Ecto neural progenitor cell (in vitro differentiated cells): ENCODE measurements around the gene ARHGAP28.

Experiments
- DNase-seq: peaks from one replicate; pipeline ENCODE4 v3.0.0-alpha.2; 2018; ENCODE audit warnings: low spot score

Gene ARHGAP28

DNA sequence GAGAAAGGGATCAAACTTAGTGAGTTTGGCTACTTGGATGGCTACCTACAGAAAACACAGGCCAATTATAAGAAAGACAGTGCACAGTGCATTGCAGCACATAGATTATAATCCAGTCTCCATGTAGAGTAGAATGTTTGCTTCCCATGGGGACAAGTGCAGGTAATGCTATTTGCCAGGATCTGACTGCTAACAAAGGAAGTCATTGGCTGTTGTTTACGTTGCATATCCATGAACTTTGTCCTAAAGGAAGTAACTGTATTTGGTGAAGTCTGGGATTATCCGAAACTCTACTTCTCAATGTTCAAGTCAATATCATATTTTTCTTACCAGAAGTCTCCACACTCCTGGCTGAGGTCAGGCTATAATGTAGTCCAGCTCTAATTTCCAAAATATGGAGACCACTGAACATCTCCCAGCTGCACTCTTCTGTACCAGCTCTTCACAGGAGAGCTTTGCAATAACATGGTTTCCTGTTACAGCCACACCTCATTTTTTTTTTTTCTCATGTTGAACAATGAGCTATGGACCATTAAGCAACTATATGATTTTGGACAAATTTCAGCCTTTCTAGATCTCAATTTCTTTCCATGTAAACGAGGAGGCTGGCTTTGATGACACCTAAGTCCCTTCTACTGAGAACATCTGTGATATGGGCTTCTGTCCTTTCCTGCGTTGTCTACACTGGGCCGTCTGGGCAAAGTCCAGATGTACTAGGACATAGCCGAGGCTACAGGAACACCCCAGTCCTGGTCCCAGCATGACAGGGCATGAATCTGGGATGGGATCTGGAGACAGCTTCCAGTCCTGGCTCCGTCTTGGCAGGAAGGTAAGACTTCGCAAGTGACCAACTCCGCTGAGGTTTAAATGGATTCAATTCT is 233.3 kb downstream of the ARHGAP28 start:
- no peak for DNase-seq

DNA sequence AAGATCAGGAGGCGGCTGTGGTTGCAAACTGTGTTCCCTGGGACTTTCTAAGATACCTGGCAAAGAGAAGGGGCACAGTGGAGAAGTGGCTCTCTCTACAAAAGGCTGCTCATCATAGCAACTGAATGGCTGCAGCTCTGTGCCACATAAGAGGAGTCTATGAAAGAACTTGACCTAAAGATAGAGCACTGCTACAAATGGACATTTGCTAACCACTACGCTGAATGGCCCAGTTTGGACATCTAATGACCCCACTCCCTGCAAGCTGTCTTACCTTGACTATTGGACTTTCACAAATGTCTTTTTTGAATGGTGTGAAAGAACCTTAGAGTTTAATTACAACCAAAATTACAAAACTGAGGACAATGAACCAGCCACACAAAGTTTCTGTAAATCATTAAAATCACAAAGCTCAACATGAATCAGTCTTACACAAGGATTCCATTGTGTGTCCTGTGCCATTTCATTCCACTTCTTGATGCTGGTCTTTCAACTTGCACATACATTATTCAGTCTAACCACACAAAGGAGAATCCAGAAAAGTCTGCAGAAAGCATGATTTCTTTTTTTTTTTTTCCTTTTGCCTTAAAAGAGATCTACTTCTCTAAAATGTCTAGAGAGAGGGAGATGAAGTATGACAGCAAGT is 234.1 kb downstream of the ARHGAP28 start:
- no peak for DNase-seq
